SK-N-MC (cell line): ENCODE measurements around the gene CROCC.

Source experiments
- DNase-seq: peaks from one replicate; pipeline ENCODE4 v3.0.0-alpha.2; 2011; ENCODE audit warnings: low read depth, low spot score
- H3K27ac ChIP-seq: fragments of 200-600 bp; sonication (generic); 2 replicates; pipeline ENCODE4 v1.5.1; 2016; ENCODE audit warnings: mixed run types
- H3K36me3 ChIP-seq: fragments of 200-600 bp; sonication (generic); 2 replicates; pipeline ENCODE4 v1.6.1; 2017; ENCODE audit warnings: antibody characterized with exemption, low read length, mixed read lengths; ENCODE audit not compliant: insufficient read depth
- H3K4me3 ChIP-seq: fragments of 200-600 bp; sonication (generic); 2 replicates; pipeline ENCODE4 v1.5.1; 2016
- H3K9ac ChIP-seq: fragments of 200-600 bp; sonication (generic); 2 replicates; pipeline ENCODE4 v1.8.0; 2017; ENCODE audit warnings: mixed run types, mixed read lengths; ENCODE audit not compliant: insufficient read length
- H3K9me3 ChIP-seq: fragments of 200-600 bp; sonication (generic); 2 replicates; pipeline ENCODE4 v1.6.1; 2017; ENCODE audit warnings: low read depth, mild to moderate bottlenecking, antibody characterized with exemption, low read length, moderate library complexity, mixed read lengths
- EZH2 ChIP-seq: fragments of 200-600 bp; sonication (generic); IDR thresholded peaks from one replicate; pipeline ENCODE4 v1.6.1; 2017; ENCODE audit warnings: antibody characterized with exemption
- FOXP2 ChIP-seq: optimal IDR thresholded peaks from 2 replicates; pipeline ENCODE3; 2011; ENCODE audit warnings: mild to moderate bottlenecking, moderate library complexity; ENCODE audit not compliant: insufficient read depth; ENCODE audit errors: extremely low read length, control extremely low read depth
- POLR2AphosphoS5 ChIP-seq: IDR thresholded peaks from 2 replicates; pipeline ENCODE4 v1.6.1; 2012; ENCODE audit warnings: mild to moderate bottlenecking, low read depth, low read length, borderline replicate concordance

CROCC gene

DNA sequence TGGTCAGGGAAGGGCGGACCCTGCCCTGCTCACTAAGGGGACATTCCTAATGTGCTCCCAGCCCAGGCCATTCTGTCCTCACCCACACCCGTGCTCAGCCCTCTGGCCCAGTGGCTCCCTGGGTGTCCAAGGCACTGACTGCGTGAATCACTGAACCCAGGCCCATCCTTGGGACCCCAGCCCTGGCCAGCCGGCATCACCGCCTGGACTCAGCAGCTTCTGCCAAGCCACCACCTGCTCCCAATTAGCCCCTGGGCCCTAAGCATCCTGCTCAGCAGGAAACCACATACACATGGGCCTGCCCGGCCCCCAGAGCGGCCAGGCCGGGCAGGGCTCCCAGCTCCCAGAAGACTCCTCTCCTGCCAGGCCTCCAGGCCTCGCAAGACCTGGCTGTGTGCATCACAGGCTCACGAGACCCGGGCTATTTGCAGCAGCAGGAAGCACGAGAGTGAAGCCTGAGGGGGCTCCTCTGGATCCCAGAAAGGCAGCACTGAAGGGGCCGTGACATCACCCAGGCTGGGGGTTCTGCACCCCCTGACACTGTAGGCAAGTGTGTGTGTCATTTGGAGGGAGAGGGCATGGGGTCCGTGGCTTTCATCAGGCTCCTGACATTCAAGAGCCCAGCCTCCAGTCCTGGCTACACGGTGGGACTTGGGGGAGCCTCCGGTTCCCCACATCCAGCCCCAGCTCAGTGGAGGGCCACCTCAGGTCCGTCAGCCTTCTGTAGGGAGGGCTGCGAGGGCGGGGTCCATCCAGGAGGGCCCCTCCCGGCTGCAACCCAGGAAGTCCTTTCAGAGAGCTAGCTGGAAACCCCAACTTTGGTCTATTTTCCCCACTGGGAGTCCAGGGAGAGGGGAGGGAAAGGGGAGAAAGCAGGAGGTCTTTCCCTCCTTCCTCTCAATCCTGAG is 57.1 kb downstream of the CROCC start:
- H3K9ac ChIP-seq, result peak overlapping the region; percentile 70
- 0 out of 2 replicates have a peak overlapping the region, but pooled peaks have one; percentile 31 for H3K27ac ChIP-seq
- H3K4me3 ChIP-seq, result peak overlapping the region; percentile 84
- DNase-seq, result no peak
- TF ChIP-seq FOXP2, result no peak
- no peak for TF ChIP-seq POLR2AphosphoS5
- TF ChIP-seq EZH2, result no peak
- no peaks in the 10 kb centered on the region for H3K36me3 ChIP-seq
- H3K9me3 ChIP-seq, result no peaks in the 10 kb centered on the region

DNA sequence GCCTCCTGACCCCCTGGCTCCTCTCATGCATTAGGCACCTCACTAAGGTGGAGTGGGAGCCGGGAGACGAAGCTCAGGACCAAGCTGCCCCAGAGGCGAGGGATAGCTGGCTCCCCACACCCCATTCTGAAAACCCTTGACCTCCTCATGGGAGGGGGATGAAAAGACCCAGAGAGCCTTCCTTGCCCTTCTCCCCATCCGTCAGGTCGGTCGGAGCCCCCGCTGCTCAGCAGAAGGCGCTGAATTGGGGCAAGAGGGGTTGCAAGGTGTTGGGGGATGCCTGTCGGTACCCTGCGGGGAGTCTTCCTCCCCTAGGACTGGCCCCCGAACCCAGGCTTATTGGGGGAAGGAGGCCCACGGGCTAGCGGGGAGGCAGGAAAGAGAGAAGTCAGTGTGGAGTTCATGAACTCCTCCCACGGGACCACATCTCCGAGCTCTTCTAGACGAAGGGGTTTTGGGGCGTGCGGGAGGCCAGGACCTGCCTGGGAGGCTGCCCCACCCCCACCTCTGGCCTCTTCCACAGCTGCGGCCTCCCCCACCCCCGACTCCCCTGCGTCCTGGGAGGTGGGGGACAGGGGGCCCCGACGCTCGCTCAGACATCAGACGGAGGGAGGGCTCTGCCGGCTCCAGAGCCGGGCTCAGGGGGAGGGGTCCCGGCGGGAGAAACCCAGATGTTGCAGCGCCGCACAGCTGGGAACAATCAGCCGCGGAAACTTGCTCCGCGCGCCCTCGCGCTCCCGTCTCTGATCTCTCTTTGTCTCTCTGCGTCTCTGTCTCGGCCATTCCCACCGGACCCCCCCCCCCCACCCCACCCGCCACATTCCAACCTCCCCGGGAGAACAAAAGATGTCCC is 58.0 kb downstream of the CROCC start:
- H3K9me3 ChIP-seq, result no peaks in the 10 kb centered on the region
- H3K27ac ChIP-seq, result peak overlapping the region; percentile 74; the same call in 1 of the 2 replicates
- H3K4me3 ChIP-seq, result peak overlapping the region; percentile 84
- no peaks in the 10 kb centered on the region for H3K36me3 ChIP-seq
- DNase-seq, result no peak
- peak overlapping the region; percentile 86 for H3K9ac ChIP-seq
- TF ChIP-seq FOXP2 (no peak), POLR2AphosphoS5 (no peak), EZH2 (no peak)

DNA sequence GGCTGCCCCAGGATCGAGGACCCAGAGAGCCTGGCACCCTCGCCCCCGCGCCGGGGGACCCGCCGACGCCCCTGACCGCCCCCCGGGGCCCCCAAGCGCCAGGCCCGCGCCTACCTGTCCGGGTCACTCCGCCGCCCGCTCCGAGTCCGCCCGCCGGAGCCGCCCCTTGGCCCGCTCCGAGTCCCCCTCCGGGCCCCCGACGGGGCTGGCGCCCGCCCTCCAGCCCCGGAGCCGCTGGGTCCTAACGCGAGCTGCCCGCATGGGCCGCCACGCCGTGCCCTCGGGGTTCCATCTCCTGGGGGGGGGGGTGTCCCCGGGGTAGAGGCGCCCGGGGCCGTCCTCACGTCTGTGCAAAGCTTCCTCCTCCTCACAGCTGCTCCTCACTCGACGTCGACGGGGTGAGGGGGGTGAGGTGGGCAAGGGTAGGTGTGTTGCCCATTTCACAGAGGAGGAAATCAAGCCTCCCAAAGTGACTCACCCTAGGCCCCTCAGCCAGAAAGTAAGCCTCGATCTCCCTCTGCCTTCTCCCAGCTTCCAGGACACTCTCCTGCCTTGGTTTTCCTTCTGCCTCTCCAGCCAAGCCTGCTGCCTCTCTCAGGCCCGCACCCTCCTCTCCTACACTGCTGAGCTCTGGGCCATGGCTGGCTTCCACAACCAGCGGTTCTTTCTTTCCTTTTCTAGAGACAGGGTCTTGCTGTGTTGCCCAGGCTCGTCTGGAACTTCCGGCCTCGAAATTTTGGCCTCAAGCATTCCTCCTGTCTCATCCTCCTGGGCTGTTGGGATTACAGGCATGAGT is 58.9 kb downstream of the CROCC start, which contains the start of gene MFAP2:
Gene MFAP2, minus strand, starts transcription at position 148 of the 796 bp plus-strand sequence. CDS start 2,347 bp downstream, outside the sequence.
- no peaks in the 10 kb centered on the region for H3K9me3 ChIP-seq
- H3K9ac ChIP-seq, result peak within 1 kb of the TSS; percentile 86
- no peaks in the 10 kb centered on the region for H3K36me3 ChIP-seq
- TF ChIP-seq FOXP2 (no peak), POLR2AphosphoS5 (no peak), EZH2 (no peak)
- no peak for DNase-seq
- peak within 1 kb of the TSS; percentile 84 for H3K4me3 ChIP-seq
- H3K27ac ChIP-seq, result peak within 1 kb of the TSS; percentile 74; the same call in 1 of the 2 replicates

DNA sequence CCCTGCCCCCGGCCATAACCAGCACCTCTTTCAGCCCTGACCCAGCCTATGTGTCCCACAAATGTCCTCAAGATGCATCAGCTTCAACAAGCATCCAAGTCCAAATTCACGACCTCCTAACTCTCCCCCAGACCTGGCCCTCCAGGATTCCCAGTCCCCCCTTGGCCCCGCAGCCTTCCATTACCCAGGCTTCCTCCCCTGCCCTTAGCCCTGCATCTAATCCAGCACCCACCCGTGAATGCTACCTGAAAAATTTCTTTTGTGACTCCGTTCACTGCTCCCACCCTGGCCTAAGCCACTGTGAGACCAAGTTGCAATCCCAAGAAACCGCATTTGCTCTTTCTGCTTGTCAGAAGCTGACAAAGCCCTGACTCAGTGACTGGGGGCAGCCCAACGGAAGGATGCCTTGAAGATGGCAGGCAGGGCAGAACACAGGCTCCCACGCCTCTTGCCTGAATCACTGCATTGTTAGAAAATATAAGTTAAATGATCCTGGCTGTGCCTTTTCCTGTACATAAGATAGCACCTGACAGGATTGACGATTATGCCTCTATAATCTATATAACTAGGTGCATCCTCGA is 59.6 kb downstream of the CROCC start:
- no peak for TF ChIP-seq FOXP2
- TF ChIP-seq EZH2, result no peak
- TF ChIP-seq POLR2AphosphoS5, result no peak
- no peak for DNase-seq
- no peak overlapping the region for H3K4me3 ChIP-seq

DNA sequence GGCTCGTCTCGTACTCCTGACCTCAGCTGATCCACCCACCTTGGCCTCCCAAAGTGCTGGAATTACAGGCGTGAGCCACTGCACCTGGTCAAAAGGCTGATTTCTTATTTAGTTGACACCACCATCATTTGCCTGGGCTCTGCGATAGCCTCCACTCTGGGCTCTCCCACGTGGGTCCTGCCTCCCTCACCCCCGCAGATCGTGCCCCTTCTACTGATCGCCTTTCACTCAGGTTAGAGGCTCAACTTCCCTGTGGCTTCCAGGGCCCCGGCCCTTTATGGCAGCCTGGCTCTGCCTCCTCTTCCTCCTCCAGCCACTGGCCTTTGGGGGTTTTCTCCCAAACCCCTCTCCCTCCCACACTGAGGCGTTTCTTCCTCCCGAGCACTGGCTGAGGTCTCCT is 61.2 kb downstream of the CROCC start:
- Histone ChIP-seq H3K4me3 (no peak overlapping the region), H3K36me3 (no peaks in the 10 kb centered on the region), H3K27ac (no peak overlapping the region), H3K9me3 (no peaks in the 10 kb centered on the region), H3K9ac (no peak overlapping the region)
- no peak for DNase-seq
- TF ChIP-seq EZH2, result no peak
- no peak for TF ChIP-seq FOXP2
- TF ChIP-seq POLR2AphosphoS5, result no peak

More for the DNA sequence above, 59.6 kb downstream of the CROCC start:
- H3K36me3 ChIP-seq, result no peaks in the 10 kb centered on the region
- no peak overlapping the region for H3K27ac ChIP-seq
- H3K9ac ChIP-seq, result no peak overlapping the region
- H3K9me3 ChIP-seq, result no peaks in the 10 kb centered on the region

DNA sequence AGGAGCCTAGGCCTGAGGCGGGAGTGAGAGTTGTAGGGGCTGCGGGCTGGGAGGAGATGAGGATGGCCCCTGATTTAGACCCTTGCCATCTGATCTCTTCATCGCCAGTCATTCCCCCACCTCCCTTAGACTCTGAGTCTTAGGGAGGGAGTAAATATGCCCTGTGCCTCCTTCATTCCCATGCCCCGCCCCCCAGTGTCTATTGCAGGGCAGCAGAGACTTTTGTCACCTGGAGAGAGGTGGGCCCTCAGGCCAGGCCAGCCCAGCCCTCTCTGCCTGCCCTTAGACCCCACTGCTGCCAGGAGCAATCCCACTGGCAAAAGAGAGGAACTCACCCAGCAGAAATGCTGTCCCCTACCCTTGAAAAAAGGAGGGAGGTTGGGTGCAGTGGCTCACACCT is 61.9 kb downstream of the CROCC start:
- no peak overlapping the region for H3K4me3 ChIP-seq
- H3K9ac ChIP-seq, result no peak overlapping the region
- no peaks in the 10 kb centered on the region for H3K9me3 ChIP-seq
- no peak overlapping the region for H3K27ac ChIP-seq
- no peak for DNase-seq
- H3K36me3 ChIP-seq, result no peaks in the 10 kb centered on the region
- TF ChIP-seq POLR2AphosphoS5 (no peak), EZH2 (no peak), FOXP2 (no peak)

DNA sequence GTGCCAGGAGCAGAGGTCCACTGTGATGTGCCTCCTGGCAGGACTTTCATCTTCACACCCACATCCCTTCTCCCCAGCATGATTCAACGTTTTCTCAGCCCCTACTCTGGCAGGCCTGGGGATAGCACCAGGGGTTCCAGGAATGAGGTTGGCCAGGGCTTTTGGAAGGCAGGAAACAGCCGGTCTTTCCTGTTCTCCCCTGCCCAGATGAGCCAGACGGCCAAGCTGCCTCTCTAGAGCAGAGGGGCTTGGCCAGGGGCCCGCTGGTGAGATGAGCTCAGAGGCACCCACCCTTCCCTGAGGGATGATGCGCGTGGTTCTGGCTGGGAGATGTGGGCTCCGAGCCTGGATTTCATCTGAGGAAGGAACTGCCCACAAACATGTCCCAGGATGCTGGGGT is 63.0 kb downstream of the CROCC start:
- Histone ChIP-seq H3K36me3 (no peaks in the 10 kb centered on the region), H3K9me3 (no peaks in the 10 kb centered on the region), H3K4me3 (no peak overlapping the region), H3K27ac (no peak overlapping the region), H3K9ac (no peak overlapping the region)
- no peak for TF ChIP-seq FOXP2
- TF ChIP-seq EZH2, result no peak
- DNase-seq, result no peak
